HG03064 (cell line): ENCODE data around the gene TECTB.
"Not testable (repeated sequence)": the region's sequence is repeated elsewhere in the genome, so short reads cannot be mapped to it uniquely, and the experiment has no call there.

Source experiments
- ATAC-seq: cut with Tn5 transposase; IDR thresholded peaks from one replicate; pipeline ENCODE4 v1.9.1; 2021; ENCODE audit warnings: low read depth; ENCODE audit not compliant: unreplicated experiment

The TECTB gene

GRCh38 chr10:112283100-112283499 lies at the start of gene TECTB:
TSS of gene TECTB (plus strand) at chr10:112283400. CDS start at chr10:112283735, 335 bp downstream.
- ATAC-seq, result no peak

- no peak for ATAC-seq
Observed at GRCh38 chr10:112235141-112235540, 48.1 kb upstream of the TECTB start.

GRCh38 chr10:112235920-112236319 lies 47.3 kb upstream of the TECTB start:
- ATAC-seq, result no peak

- no peak for ATAC-seq
Observed at GRCh38 chr10:112236486-112236885, 46.7 kb upstream of the TECTB start.

GRCh38 chr10:112239347-112239746 lies 43.9 kb upstream of the TECTB start:
- no peak for ATAC-seq

GRCh38 chr10:112240441-112240840 lies 42.8 kb upstream of the TECTB start:
- ATAC-seq, result no peak

- ATAC-seq, result no peak
Observed at GRCh38 chr10:112241651-112242341, 41.4 kb upstream of the TECTB start.

GRCh38 chr10:112242769-112243168 lies 40.4 kb upstream of the TECTB start:
- no peak for ATAC-seq

- no peak for ATAC-seq
Observed at GRCh38 chr10:112243713-112244112, 39.5 kb upstream of the TECTB start.

- ATAC-seq, result no peak
Observed at GRCh38 chr10:112244197-112244596, 39.0 kb upstream of the TECTB start.

GRCh38 chr10:112247791-112248190 lies 35.4 kb upstream of the TECTB start:
- no peak for ATAC-seq

GRCh38 chr10:112248584-112249295 lies 34.5 kb upstream of the TECTB start:
- no peak for ATAC-seq

- no peak for ATAC-seq
Observed at GRCh38 chr10:112249722-112250121, 33.5 kb upstream of the TECTB start.

- ATAC-seq, result no peak
Observed at GRCh38 chr10:112250555-112250954, 32.6 kb upstream of the TECTB start.

- not testable (repeated sequence) for ATAC-seq
Observed at GRCh38 chr10:112251238-112251637, 32.0 kb upstream of the TECTB start.

GRCh38 chr10:112258407-112258806 lies 24.8 kb upstream of the TECTB start:
- no peak for ATAC-seq

GRCh38 chr10:112259688-112260087 lies 23.5 kb upstream of the TECTB start:
- ATAC-seq, result no peak

GRCh38 chr10:112260831-112261230 lies 22.4 kb upstream of the TECTB start:
- ATAC-seq, result no peak

GRCh38 chr10:112261281-112261822 lies 21.8 kb upstream of the TECTB start:
- ATAC-seq, result no peak

GRCh38 chr10:112262546-112262945 lies 20.7 kb upstream of the TECTB start:
- no peak for ATAC-seq

- no peak for ATAC-seq
Observed at GRCh38 chr10:112265745-112266144, 17.5 kb upstream of the TECTB start.

GRCh38 chr10:112269266-112269665 lies 13.9 kb upstream of the TECTB start:
- no peak for ATAC-seq
